C4-2B (cell line): ENCODE data around the gene SND1.

Experiments
- CTCF ChIP-seq: fragments of 450-650 bp; conservative IDR thresholded peaks from 2 replicates; pipeline ENCODE4 v1.5.1; 2017; ENCODE audit warnings: mild to moderate bottlenecking
- ZFX ChIP-seq: fragments of 450-650 bp; IDR thresholded peaks from 2 replicates; pipeline ENCODE4 v1.6.1; 2017

GRCh38 chr7:127689194-127689772, 37.3 kb downstream of the SND1 start:
- TF ChIP-seq CTCF (no peak), ZFX (no peak)
